Measurements from ENCODE around the gene C12orf75. TPM values are rescaled to one million over a fixed set of nuclear protein-coding genes. Genes with fewer than 3 reads are reported as not detected.

Gene C12orf75
- total and polyA plus RNA-seq, 2 of the 13 experiments (the other 11 are each of a cell fraction or from before 2014, with no cell fraction given): 16.1 to 19.8 TPM

DNA sequence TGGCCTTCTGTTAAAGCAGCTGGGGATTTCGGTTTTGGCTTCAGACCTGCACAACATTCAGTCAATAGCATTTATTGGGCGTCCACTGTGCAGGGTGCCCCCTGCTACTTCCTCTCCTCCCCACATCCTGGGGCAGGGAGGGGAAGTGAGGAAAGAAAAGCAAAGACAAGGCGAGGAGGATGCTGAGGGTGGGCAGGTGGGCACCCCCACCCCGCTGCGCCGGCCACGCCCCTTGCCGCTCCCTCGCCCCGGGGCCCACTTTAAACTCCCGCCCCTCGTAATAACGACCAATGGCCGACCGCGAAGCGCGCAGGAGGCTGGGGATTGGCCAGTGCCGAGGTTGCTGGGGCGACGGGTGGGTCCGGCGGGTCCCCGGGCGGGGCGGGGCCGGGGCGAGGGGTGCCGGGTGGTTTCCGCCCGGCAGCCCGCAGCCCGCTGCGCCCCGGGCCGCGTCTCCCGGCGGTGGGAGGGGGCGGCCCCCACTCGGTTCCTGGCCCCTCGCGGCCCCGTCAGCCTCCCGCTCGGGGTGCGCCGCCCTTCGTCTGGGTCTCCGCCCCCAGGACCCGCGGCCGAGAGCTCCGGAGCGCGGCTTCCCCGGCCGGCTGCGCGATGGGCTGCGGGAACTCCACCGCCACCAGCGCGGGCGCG is at the start of gene C12orf75 (continued):
- TF ChIP-seq, protein P1, sequence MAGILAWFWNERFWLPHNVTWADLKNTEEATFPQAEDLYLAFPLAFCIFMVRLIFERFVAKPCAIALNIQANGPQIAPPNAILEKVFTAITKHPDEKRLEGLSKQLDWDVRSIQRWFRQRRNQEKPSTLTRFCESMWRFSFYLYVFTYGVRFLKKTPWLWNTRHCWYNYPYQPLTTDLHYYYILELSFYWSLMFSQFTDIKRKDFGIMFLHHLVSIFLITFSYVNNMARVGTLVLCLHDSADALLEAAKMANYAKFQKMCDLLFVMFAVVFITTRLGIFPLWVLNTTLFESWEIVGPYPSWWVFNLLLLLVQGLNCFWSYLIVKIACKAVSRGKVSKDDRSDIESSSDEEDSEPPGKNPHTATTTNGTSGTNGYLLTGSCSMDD (CRISPR knock-in tag; IDR thresholded peaks at IDR 0.05): no peak
- TF ChIP-seq MAFG (CRISPR knock-in tag; IDR thresholded peaks at IDR 0.05) (no peak), YEATS2 (CRISPR knock-in tag; IDR thresholded peaks at IDR 0.05; ENCODE audit: borderline replicate concordance) (no peak), SCMH1 (CRISPR knock-in tag; IDR thresholded peaks at IDR 0.05; ENCODE audit: borderline replicate concordance) (no peak), PAWR (CRISPR knock-in tag; IDR thresholded peaks at IDR 0.05; ENCODE audit: borderline replicate concordance) (no peak), XRCC5 (optimal IDR thresholded peaks at IDR 0.05; ENCODE audit: low read length) (no peak), MTF1 (CRISPR knock-in tag; IDR thresholded peaks at IDR 0.05) (no peak), TBP (CRISPR knock-in tag; IDR thresholded peaks at IDR 0.05) (no peak), NFE2L2 (IDR thresholded peaks at IDR 0.05; ENCODE audit: low read length) (no peak), SIX4 (CRISPR knock-in tag; IDR thresholded peaks at IDR 0.05) (no peak), YY1 (IDR thresholded peaks at IDR 0.05; ENCODE audit: insufficient read depth, insufficient replicate concordance, low read depth, low read length) (no peak), SRSF9 (IDR thresholded peaks at IDR 0.05; ENCODE audit: borderline replicate concordance, insufficient read depth, low read depth, low read length, poor library complexity, severe bottlenecking) (no peak), HDAC1 (CRISPR knock-in tag; IDR thresholded peaks at IDR 0.05) (peak; percentile 50; the same call in 1 of the 2 replicates), ZFX (CRISPR knock-in tag; IDR thresholded peaks at IDR 0.05; ENCODE audit: low read depth) (peak; percentile 43), NFKB2 (CRISPR knock-in tag; IDR thresholded peaks at IDR 0.05; ENCODE audit: borderline replicate concordance) (no peak), ZNF550 (CRISPR knock-in tag; IDR thresholded peaks at IDR 0.05; ENCODE audit: borderline replicate concordance) (no peak), NONO (IDR thresholded peaks at IDR 0.05) (no peak), NONO (CRISPR knock-in tag; conservative IDR thresholded peaks at IDR 0.05) (no peak)
- TF ChIP-seq, protein P2, sequence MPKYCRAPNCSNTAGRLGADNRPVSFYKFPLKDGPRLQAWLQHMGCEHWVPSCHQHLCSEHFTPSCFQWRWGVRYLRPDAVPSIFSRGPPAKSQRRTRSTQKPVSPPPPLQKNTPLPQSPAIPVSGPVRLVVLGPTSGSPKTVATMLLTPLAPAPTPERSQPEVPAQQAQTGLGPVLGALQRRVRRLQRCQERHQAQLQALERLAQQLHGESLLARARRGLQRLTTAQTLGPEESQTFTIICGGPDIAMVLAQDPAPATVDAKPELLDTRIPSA (CRISPR knock-in tag; IDR thresholded peaks at IDR 0.05; ENCODE audit: borderline replicate concordance): no peak
- TF ChIP-seq, protein P3, sequence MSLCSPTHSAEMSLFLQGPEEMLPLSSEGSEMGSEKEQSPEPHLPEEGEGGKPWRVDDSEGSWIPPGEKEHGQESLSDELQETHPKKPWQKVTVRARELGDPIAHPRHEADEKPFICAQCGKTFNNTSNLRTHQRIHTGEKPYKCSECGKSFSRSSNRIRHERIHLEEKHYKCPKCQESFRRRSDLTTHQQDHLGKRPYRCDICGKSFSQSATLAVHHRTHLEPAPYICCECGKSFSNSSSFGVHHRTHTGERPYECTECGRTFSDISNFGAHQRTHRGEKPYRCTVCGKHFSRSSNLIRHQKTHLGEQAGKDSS (CRISPR knock-in tag; IDR thresholded peaks at IDR 0.05; ENCODE audit: borderline replicate concordance, low read depth): no peak
- TF ChIP-seq, protein P4, sequence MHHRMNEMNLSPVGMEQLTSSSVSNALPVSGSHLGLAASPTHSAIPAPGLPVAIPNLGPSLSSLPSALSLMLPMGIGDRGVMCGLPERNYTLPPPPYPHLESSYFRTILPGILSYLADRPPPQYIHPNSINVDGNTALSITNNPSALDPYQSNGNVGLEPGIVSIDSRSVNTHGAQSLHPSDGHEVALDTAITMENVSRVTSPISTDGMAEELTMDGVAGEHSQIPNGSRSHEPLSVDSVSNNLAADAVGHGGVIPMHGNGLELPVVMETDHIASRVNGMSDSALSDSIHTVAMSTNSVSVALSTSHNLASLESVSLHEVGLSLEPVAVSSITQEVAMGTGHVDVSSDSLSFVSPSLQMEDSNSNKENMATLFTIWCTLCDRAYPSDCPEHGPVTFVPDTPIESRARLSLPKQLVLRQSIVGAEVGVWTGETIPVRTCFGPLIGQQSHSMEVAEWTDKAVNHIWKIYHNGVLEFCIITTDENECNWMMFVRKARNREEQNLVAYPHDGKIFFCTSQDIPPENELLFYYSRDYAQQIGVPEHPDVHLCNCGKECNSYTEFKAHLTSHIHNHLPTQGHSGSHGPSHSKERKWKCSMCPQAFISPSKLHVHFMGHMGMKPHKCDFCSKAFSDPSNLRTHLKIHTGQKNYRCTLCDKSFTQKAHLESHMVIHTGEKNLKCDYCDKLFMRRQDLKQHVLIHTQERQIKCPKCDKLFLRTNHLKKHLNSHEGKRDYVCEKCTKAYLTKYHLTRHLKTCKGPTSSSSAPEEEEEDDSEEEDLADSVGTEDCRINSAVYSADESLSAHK (CRISPR knock-in tag; IDR thresholded peaks at IDR 0.05; ENCODE audit: borderline replicate concordance): no peak
- TF ChIP-seq, protein P5, sequence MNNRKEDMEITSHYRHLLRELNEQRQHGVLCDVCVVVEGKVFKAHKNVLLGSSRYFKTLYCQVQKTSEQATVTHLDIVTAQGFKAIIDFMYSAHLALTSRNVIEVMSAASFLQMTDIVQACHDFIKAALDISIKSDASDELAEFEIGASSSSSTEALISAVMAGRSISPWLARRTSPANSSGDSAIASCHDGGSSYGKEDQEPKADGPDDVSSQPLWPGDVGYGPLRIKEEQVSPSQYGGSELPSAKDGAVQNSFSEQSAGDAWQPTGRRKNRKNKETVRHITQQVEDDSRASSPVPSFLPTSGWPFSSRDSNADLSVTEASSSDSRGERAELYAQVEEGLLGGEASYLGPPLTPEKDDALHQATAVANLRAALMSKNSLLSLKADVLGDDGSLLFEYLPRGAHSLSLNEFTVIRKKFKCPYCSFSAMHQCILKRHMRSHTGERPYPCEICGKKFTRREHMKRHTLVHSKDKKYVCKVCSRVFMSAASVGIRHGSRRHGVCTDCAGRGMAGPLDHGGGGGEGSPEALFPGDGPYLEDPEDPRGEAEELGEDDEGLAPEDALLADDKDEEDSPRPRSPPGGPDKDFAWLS (CRISPR knock-in tag; IDR thresholded peaks at IDR 0.05; ENCODE audit: borderline replicate concordance): no peak

Data from HepG2 (cell line).